Endothelial cell of hepatic sinusoid (primary cell): Measurements from ENCODE around the gene ZNF444.

Experiments
- in situ Hi-C: cut with HindIII; loops from 2 replicates; pipeline ENCODE4 v1.10.0; 2017; ENCODE audit warnings: low sequenced_read_pairs

The ZNF444 gene

GRCh38 chr19:56120371-56121179 is 20.5 kb upstream of the ZNF444 start:
- in situ Hi-C loops = no loop called here

- in situ Hi-C loops = no loop called here
These were observed 19.6 kb upstream of the ZNF444 start, which contains the start of gene ZNF787 for GRCh38 chr19:56121180-56122167. ZNF787 (minus strand) TSS chr19:56121295; CDS start chr19:56103217, 18,078 bp downstream.

GRCh38 chr19:56123266-56123891 is 17.7 kb upstream of the ZNF444 start:
- in situ Hi-C loops = no loop called here

GRCh38 chr19:56124578-56124977 is 16.5 kb upstream of the ZNF444 start:
- in situ Hi-C loops = no loop called here

GRCh38 chr19:56125806-56126590 is 15.1 kb upstream of the ZNF444 start:
- in situ Hi-C loops = no loop called here

- in situ Hi-C loops = no loop called here
These were observed 13.9 kb upstream of the ZNF444 start for GRCh38 chr19:56126983-56127780.

GRCh38 chr19:56130006-56130405 is 11.1 kb upstream of the ZNF444 start:
- in situ Hi-C loops = no loop called here

GRCh38 chr19:56131651-56132050 is 9.4 kb upstream of the ZNF444 start:
- in situ Hi-C loops = no loop called here

- in situ Hi-C loops = no loop called here
These were observed 8.7 kb upstream of the ZNF444 start for GRCh38 chr19:56132316-56132822.

GRCh38 chr19:56133858-56134653 is 7.0 kb upstream of the ZNF444 start:
- in situ Hi-C loops = no loop called here

GRCh38 chr19:56134654-56134921 is 6.5 kb upstream of the ZNF444 start:
- in situ Hi-C loops = no loop called here

GRCh38 chr19:56136362-56136761 is 4.7 kb upstream of the ZNF444 start:
- in situ Hi-C loops = no loop called here

- in situ Hi-C loops = no loop called here
These were observed 3.7 kb upstream of the ZNF444 start for GRCh38 chr19:56137405-56137804.

GRCh38 chr19:56138069-56138468 is 3.0 kb upstream of the ZNF444 start:
- in situ Hi-C loops = no loop called here

- in situ Hi-C loops = no loop called here
These were observed 1.1 kb upstream of the ZNF444 start for GRCh38 chr19:56139847-56140582.

GRCh38 chr19:56141417-56141993 is 418 bp downstream of the ZNF444 start:
- in situ Hi-C loops = no loop called here

GRCh38 chr19:56142087-56142787 is 1.1 kb downstream of the ZNF444 start:
- in situ Hi-C loops = no loop called here
